Left lobe of liver (tissue), 2 donors: ENCODE measurements around the gene GRIK3. TPM values are rescaled to one million over a fixed set of nuclear protein-coding genes. Genes with fewer than 3 reads are reported as not detected.

ENCODE experiments used
- ATAC-seq: fragments of 200-7000 bp; cut with Tn5 transposase; one replicate; pipeline ENCODE4 v1.9.1; 2020; ENCODE audit warnings: mild to moderate bottlenecking, moderate library complexity
- DNase-seq: peaks from one replicate; pipeline ENCODE4 v3.0.0-alpha.2; 2020; ENCODE audit warnings: low spot score
- total RNA-seq: library from RNA; stranded (reverse); gene quantifications from one replicate; pipeline ENCODE4 v1.2.1, GENCODE V29; 2021
- donor health status: DM: no; HTN: no; CAD: no; lungs with moderate emphysema.
- donor health status: DM: no; HTN: yes; CAD: no.

GRIK3 gene
- total RNA-seq, 1 donor from 2014 or later, result 0.03 TPM

GRCh38 chr1:37017720-37018119, 16.6 kb downstream of the GRIK3 start:
- ATAC-seq, result no peak

DNA sequence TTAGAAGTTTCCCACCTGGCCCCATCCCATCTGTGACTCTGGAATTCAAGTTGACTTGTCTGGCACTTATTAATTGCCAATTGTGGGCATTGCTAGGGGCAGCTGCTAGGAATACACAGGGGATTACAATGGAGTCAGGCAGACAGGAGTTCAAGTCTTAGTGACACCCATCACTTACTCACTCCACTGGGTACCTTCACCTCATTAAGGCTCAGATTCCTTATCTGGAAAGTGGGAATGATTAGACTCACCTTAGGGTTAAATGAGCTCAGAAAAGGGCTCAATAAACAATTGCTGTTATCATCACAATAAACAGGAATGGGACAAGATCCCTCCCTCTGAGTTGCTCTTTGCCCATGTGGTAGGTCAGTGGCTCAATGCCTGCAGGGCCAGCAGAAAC, 18.2 kb downstream of the GRIK3 start:
- no peak for DNase-seq
- ATAC-seq, result no peak

More at GRCh38 chr1:37017720-37018119, 16.6 kb downstream of the GRIK3 start:
- DNase-seq, result no peak

GRCh38 chr1:37015713-37016112, 18.6 kb downstream of the GRIK3 start:
- no peak for DNase-seq

GRCh38 chr1:37012226-37012625, 22.1 kb downstream of the GRIK3 start:
- DNase-seq (no peak), ATAC-seq (no peak)

More at GRCh38 chr1:37015713-37016112, 18.6 kb downstream of the GRIK3 start:
- ATAC-seq, result no peak

DNA sequence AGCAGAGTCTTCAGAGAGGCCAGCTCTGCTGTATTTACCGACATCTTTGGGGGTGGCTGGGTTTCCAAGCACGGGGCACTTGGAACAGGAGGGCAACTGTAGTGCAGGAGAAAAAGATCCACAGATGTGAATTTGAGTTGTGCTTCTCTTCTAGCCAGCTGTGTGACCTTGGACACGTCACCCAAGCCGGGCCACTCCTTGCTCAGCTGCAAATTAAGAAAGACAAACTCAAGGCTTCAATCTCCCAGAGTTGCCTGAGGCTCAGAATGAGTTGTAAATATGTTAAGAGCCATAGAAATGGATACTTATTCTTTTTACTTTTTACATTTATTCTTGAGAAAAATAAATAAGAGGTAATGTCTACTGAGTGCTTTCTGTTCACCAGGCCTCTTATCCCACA, 24.3 kb downstream of the GRIK3 start:
- ATAC-seq (no peak), DNase-seq (no peak)

GRCh38 chr1:37009521-37009920, 24.8 kb downstream of the GRIK3 start:
- DNase-seq (no peak), ATAC-seq (no peak)

DNA sequence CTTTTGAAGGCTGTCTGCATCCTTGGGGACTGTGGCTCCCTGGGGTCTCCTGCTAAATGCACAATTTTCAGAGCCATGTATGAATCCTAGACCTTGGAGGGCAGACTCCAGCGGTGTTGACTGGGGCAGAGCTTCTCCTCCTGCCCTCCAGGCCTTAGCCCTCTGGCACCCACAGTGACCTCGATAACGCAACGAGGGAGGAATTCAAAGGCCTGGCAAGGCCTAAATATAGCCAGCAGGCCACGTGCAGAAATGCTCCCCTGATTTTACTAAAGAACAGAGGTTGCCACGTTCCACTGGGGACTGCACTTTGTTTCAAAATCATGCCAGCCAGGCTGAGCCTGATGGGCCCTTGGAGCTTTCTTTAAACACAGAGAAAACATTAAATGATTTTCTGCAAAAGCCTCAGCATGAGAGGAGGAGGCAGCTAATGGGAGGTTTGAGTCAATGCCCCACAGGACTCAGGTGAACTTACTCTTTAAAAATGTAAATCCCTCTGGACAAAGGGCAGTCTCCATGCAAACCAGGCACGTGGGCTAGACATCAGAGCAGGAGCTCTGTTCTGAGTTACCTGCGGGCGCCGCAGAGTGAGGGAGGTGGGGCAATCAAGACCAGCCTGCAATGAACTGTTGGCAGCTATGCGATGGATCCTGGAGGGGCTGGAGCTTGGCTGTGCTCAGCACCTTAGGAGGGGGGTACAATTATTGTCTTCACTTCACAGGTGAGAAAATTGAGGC, 28.0 kb downstream of the GRIK3 start:
- no peak for DNase-seq
- ATAC-seq, result peak; percentile 21

GRCh38 chr1:37002898-37003297, 31.4 kb downstream of the GRIK3 start:
- DNase-seq (no peak), ATAC-seq (no peak)

GRCh38 chr1:37001703-37002102, 32.6 kb downstream of the GRIK3 start:
- DNase-seq (no peak), ATAC-seq (no peak)

GRCh38 chr1:36996106-36996505, 38.2 kb downstream of the GRIK3 start:
- no peak for DNase-seq

DNA sequence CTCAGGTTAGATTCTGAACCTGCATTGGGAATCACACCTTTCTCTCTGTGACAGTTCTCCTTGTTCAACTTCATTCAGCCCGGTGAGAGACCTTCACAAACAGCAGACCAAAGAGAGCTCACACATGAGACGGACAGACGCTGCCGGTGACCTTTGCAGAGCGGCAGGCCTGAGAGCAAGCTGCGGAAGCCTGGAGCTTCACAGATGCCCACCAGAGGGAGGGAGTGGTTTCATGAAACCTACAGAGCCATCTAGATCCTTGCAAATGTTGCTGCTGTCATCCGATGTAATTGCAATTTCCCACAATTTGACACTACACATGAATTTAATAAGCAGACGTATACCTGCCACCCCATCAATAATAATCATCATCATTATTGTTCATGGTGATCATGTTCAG, 39.4 kb downstream of the GRIK3 start:
- DNase-seq (no peak), ATAC-seq (no peak)

More at GRCh38 chr1:36996106-36996505, 38.2 kb downstream of the GRIK3 start:
- no peak for ATAC-seq

GRCh38 chr1:36994294-36994693, 40.0 kb downstream of the GRIK3 start:
- no peak for ATAC-seq
- no peak for DNase-seq

- DNase-seq, result no peak
- no peak for ATAC-seq
Observed at GRCh38 chr1:36992139-36992943, 42.0 kb downstream of the GRIK3 start.

- DNase-seq, result no peak
- no peak for ATAC-seq
Observed at GRCh38 chr1:36991551-36991950, 42.8 kb downstream of the GRIK3 start.

DNA sequence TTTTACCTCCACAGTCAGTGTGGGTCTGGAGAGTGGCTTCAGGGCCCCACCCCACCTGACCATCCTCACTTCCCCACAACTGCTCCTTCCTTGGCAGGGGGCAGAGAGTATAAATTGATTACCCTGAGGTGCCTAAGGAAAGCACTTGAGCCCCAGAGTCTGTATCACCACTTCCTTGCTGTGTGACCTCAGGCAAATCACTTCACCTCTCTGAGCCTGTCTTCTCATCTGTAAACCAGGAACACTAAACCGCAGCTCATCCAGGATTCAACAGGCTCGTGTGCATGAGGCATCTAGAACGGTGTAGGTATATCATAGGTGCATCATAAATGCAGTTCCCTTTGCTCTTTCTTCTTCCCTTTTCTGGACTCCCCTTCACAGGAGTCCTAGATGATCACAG, 43.4 kb downstream of the GRIK3 start:
- ATAC-seq, result no peak
- DNase-seq, result no peak

DNA sequence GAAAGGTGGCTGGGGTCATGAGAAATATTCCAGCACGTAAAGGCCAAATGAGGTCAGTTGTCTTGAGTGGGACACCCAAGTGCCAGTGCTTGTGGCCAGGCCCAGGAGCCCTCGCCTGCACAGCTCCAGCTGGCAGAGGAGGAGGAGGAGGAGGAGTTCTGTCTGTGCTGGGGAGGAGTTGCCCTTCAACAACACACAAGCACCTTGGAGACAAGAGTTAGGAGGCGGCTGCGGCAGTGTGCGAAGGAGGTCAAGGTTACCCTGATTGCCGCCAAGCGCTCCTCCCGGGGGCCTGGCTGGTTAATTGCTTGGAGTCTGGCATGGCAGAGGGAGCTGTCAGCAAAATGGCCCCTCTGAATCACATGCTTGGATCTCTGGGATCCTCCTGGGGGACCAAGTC, 45.1 kb downstream of the GRIK3 start:
- ATAC-seq, result no peak

GRCh38 chr1:36988741-36989193, 45.5 kb downstream of the GRIK3 start:
- ATAC-seq (no peak), DNase-seq (no peak)

More for the DNA sequence above, 45.1 kb downstream of the GRIK3 start:
- DNase-seq, result no peak

DNA sequence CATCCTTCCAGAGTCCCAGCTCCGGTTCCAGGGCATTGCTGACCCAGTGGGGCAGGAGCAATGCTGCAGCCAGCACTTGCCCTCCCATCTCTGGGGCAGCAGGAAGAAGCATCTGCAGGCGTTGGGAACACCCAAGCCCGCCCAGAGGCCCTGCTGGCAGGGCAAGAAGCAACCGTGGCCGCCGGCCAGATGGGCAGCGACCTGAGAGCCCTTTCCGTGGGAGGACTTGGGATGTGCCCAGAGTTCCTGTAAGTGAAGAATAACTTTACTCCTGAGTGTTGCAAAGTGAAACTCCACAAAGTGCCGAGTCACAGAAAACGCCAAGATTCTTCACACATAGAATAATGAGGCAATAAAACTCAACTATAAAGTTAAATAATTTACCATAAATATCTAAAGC, 46.0 kb downstream of the GRIK3 start:
- peak; percentile 24 for ATAC-seq
- DNase-seq, result no peak

DNA sequence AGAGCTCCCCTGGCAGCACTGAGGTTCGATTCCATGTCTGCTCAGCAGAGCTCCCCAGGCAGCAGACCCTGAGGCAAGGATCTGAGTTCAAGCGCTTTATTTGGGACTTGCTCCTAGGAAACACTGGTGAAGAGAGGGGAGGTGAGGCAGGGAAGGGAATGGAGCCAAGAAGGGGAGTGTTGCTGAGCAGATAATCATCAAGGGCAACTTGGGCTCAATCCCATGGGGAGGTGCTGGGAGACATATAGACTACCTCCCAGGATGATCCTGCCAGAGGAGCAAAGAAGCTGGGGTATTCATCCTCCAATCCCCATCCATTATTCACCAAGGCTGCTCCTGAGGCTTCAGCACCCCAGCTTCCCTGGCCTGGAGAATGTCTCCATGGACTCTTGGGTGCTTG, 47.0 kb downstream of the GRIK3 start:
- ATAC-seq (no peak), DNase-seq (no peak)

GRCh38 chr1:36986241-36986985, 47.9 kb downstream of the GRIK3 start:
- ATAC-seq (no peak), DNase-seq (no peak)

- no peak for ATAC-seq
Observed at GRCh38 chr1:36984675-36985074, 49.6 kb downstream of the GRIK3 start.

More at GRCh38 chr1:36984675-36985074, 49.6 kb downstream of the GRIK3 start:
- no peak for DNase-seq
